Measurements from ENCODE around the gene CACFD1. TPM values are rescaled to one million over a fixed set of nuclear protein-coding genes. Genes with fewer than 3 reads are reported as not detected.

CACFD1 gene
- total and polyA plus RNA-seq, 2 of the 13 experiments (the other 11 are each of a cell fraction or from before 2014, with no cell fraction given): 13.8 to 14.6 TPM

DNA sequence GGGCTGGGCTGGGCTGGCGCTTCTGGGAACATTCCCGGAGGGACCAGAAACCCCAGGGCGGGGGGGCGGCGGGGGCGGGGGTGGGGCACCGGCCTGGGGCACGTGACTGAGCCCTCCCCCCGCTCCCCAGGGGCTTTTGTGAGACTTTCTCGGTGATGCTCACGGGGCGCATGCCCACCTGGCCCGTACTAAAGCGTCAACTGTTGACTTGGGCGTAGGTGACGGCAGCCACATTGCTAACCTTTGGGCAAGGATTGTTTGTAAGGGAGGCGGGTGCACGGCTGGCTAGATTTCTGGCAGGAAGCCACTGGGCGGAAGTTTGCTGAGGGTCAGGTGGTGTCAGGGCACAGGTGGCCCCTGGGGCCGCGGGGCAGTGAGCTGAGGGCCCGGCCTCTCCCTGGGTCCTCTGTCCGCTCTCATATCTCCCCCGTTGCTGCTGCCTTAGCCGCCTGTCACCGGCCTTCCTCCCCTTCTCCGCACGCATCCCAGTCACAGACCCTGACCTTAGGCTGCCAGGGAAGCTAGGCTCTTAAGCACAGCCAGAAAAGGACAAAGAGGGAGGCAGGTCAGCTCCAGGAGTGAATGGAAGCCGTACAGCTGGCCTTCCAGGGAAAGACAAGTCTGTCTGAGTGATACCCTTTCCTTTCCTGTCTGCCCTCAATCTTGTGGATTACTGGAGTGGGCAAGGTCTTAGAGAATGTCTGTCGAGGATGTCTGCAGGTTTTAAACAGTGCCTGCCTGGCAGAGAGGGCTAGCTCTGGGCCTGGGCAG, 812 bp downstream of the CACFD1 start (continued):
- TF ChIP-seq CREB1 (IDR thresholded peaks at IDR 0.05): peak; percentile 45; the same call in 1 of the 2 replicates
- no peak for TF ChIP-seq CREB1 (CRISPR knock-in tag; IDR thresholded peaks at IDR 0.05)
- TF ChIP-seq NFKBIZ (CRISPR knock-in tag; IDR thresholded peaks at IDR 0.05): no peak
- TF ChIP-seq KLF16 (CRISPR knock-in tag; IDR thresholded peaks at IDR 0.05): 0 out of 4 replicates have a peak, but pooled peaks of 1 of the 2 experiments have one; percentile 35
- TF ChIP-seq ZNF572 (CRISPR knock-in tag; IDR thresholded peaks at IDR 0.05): peak; percentile 70; the same call in 1 of the 2 replicates
- peak; percentile 27; the same call in 1 of the 2 replicates for TF ChIP-seq KLF6 (CRISPR knock-in tag; IDR thresholded peaks at IDR 0.05)
- TF ChIP-seq RXRB (CRISPR knock-in tag; IDR thresholded peaks at IDR 0.05; ENCODE audit: borderline replicate concordance): peak; percentile 82
- TF ChIP-seq NCOA2 (CRISPR knock-in tag; IDR thresholded peaks at IDR 0.05): peak; percentile 63
- peak; percentile 13; the same call in 1 of the 2 replicates for TF ChIP-seq SMAD1 (CRISPR knock-in tag; IDR thresholded peaks at IDR 0.05; ENCODE audit: borderline replicate concordance, low read depth)
- peak; percentile 75 for TF ChIP-seq POLR2G (IDR thresholded peaks at IDR 0.05; ENCODE audit: low read depth, low read length)
- TF ChIP-seq ZNF792 (CRISPR knock-in tag; IDR thresholded peaks at IDR 0.05): peak; percentile 66; the same call in 1 of the 2 replicates
- TF ChIP-seq, protein P1, sequence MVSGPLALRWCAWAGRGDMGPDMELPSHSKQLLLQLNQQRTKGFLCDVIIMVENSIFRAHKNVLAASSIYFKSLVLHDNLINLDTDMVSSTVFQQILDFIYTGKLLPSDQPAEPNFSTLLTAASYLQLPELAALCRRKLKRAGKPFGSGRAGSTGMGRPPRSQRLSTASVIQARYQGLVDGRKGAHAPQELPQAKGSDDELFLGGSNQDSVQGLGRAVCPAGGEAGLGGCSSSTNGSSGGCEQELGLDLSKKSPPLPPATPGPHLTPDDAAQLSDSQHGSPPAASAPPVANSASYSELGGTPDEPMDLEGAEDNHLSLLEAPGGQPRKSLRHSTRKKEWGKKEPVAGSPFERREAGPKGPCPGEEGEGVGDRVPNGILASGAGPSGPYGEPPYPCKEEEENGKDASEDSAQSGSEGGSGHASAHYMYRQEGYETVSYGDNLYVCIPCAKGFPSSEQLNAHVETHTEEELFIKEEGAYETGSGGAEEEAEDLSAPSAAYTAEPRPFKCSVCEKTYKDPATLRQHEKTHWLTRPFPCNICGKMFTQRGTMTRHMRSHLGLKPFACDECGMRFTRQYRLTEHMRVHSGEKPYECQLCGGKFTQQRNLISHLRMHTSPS (CRISPR knock-in tag; IDR thresholded peaks at IDR 0.05; ENCODE audit: low read depth): peak; percentile 44
- TF ChIP-seq NFYB (CRISPR knock-in tag; IDR thresholded peaks at IDR 0.05): no peak
- no peak; the same call in 1 of the 2 replicates for TF ChIP-seq ISL2 (CRISPR knock-in tag; IDR thresholded peaks at IDR 0.05)
- TF ChIP-seq HOXA3 (CRISPR knock-in tag; IDR thresholded peaks at IDR 0.05): peak; percentile 66; the same call in 1 of the 2 replicates
- TF ChIP-seq ZNF296 (CRISPR knock-in tag; conservative IDR thresholded peaks at IDR 0.05): peak; percentile 79; the same call in 1 of the 2 replicates
- TF ChIP-seq, protein P2, sequence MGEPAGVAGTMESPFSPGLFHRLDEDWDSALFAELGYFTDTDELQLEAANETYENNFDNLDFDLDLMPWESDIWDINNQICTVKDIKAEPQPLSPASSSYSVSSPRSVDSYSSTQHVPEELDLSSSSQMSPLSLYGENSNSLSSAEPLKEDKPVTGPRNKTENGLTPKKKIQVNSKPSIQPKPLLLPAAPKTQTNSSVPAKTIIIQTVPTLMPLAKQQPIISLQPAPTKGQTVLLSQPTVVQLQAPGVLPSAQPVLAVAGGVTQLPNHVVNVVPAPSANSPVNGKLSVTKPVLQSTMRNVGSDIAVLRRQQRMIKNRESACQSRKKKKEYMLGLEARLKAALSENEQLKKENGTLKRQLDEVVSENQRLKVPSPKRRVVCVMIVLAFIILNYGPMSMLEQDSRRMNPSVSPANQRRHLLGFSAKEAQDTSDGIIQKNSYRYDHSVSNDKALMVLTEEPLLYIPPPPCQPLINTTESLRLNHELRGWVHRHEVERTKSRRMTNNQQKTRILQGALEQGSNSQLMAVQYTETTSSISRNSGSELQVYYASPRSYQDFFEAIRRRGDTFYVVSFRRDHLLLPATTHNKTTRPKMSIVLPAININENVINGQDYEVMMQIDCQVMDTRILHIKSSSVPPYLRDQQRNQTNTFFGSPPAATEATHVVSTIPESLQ (CRISPR knock-in tag; conservative IDR thresholded peaks at IDR 0.05): no peak
- TF ChIP-seq KDM5B (CRISPR knock-in tag; IDR thresholded peaks at IDR 0.05; ENCODE audit: borderline replicate concordance): peak; percentile 65; the same call in 1 of the 2 replicates
- TF ChIP-seq, protein P3, sequence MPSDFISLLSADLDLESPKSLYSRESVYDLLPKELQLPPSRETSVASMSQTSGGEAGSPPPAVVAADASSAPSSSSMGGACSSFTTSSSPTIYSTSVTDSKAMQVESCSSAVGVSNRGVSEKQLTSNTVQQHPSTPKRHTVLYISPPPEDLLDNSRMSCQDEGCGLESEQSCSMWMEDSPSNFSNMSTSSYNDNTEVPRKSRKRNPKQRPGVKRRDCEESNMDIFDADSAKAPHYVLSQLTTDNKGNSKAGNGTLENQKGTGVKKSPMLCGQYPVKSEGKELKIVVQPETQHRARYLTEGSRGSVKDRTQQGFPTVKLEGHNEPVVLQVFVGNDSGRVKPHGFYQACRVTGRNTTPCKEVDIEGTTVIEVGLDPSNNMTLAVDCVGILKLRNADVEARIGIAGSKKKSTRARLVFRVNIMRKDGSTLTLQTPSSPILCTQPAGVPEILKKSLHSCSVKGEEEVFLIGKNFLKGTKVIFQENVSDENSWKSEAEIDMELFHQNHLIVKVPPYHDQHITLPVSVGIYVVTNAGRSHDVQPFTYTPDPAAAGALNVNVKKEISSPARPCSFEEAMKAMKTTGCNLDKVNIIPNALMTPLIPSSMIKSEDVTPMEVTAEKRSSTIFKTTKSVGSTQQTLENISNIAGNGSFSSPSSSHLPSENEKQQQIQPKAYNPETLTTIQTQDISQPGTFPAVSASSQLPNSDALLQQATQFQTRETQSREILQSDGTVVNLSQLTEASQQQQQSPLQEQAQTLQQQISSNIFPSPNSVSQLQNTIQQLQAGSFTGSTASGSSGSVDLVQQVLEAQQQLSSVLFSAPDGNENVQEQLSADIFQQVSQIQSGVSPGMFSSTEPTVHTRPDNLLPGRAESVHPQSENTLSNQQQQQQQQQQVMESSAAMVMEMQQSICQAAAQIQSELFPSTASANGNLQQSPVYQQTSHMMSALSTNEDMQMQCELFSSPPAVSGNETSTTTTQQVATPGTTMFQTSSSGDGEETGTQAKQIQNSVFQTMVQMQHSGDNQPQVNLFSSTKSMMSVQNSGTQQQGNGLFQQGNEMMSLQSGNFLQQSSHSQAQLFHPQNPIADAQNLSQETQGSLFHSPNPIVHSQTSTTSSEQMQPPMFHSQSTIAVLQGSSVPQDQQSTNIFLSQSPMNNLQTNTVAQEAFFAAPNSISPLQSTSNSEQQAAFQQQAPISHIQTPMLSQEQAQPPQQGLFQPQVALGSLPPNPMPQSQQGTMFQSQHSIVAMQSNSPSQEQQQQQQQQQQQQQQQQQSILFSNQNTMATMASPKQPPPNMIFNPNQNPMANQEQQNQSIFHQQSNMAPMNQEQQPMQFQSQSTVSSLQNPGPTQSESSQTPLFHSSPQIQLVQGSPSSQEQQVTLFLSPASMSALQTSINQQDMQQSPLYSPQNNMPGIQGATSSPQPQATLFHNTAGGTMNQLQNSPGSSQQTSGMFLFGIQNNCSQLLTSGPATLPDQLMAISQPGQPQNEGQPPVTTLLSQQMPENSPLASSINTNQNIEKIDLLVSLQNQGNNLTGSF (CRISPR knock-in tag; IDR thresholded peaks at IDR 0.05): no peak
- 0 out of 2 replicates have a peak, but pooled peaks have one; percentile 27 for TF ChIP-seq ZNF446 (CRISPR knock-in tag; IDR thresholded peaks at IDR 0.05)

Data from HepG2 (cell line).